Urothelium cell line (cell line): ENCODE data around the gene PBRM1.
"Not testable (repeated sequence)": the region's sequence is repeated elsewhere in the genome, so short reads cannot be mapped to it uniquely, and the experiment has no call there.

ENCODE experiments used
- DNase-seq: peaks from one replicate; pipeline ENCODE4 v3.0.0; 2011; ENCODE audit warnings: low spot score, mixed read lengths
- FAIRE-seq: peaks from 2 replicates; lab custom pipeline; 2011; peaks lifted over from hg19 to GRCh38; lab: Jason Lieb, UNC

The PBRM1 gene

GRCh38 chr3:52704611-52705437 lies 19.1 kb upstream of the PBRM1 start:
- DNase-seq (peak; percentile 23), FAIRE-seq (no peak)

- DNase-seq (no peak), FAIRE-seq (no peak)
Observed at GRCh38 chr3:52703341-52703740, 17.6 kb upstream of the PBRM1 start.

GRCh38 chr3:52697632-52697965 lies 11.9 kb upstream of the PBRM1 start:
- FAIRE-seq (no peak), DNase-seq (no peak)

GRCh38 chr3:52696830-52697631 lies 11.3 kb upstream of the PBRM1 start:
- FAIRE-seq = no peak

GRCh38 chr3:52695798-52696671 lies 10.3 kb upstream of the PBRM1 start:
- FAIRE-seq (no peak), DNase-seq (no peak)

More at GRCh38 chr3:52696830-52697631, 11.3 kb upstream of the PBRM1 start:
- DNase-seq = no peak

GRCh38 chr3:52694528-52695189 lies 8.9 kb upstream of the PBRM1 start:
- DNase-seq (no peak), FAIRE-seq (no peak)

GRCh38 chr3:52693071-52693470 lies 7.4 kb upstream of the PBRM1 start:
- FAIRE-seq = no peak
- DNase-seq = no peak

- FAIRE-seq (no peak), DNase-seq (no peak)
Observed at GRCh38 chr3:52690560-52690959, 4.8 kb upstream of the PBRM1 start.

GRCh38 chr3:52689151-52689550 lies 3.4 kb upstream of the PBRM1 start:
- DNase-seq = no peak
- no peak for FAIRE-seq

- FAIRE-seq (no peak), DNase-seq (no peak)
Observed at GRCh38 chr3:52688266-52688665, 2.6 kb upstream of the PBRM1 start.

- DNase-seq = peak; percentile 94
Observed at GRCh38 chr3:52685285-52685708, 416 bp downstream of the PBRM1 start.

GRCh38 chr3:52684184-52684583 lies 1.5 kb downstream of the PBRM1 start:
- no peak for DNase-seq
- FAIRE-seq = no peak

More at GRCh38 chr3:52685285-52685708, 416 bp downstream of the PBRM1 start:
- no peak for FAIRE-seq

- no peak for DNase-seq
- no peak for FAIRE-seq
Observed at GRCh38 chr3:52683611-52684010, 2.1 kb downstream of the PBRM1 start.

GRCh38 chr3:52682016-52682415 lies 3.7 kb downstream of the PBRM1 start:
- DNase-seq (peak; percentile 25), FAIRE-seq (no peak)

- DNase-seq = no peak
- no peak for FAIRE-seq
Observed at GRCh38 chr3:52681596-52681995, 4.1 kb downstream of the PBRM1 start.

- DNase-seq (no peak), FAIRE-seq (no peak)
Observed at GRCh38 chr3:52679811-52680210, 5.9 kb downstream of the PBRM1 start.

GRCh38 chr3:52679199-52679538 lies 6.5 kb downstream of the PBRM1 start:
- DNase-seq (no peak), FAIRE-seq (no peak)

- FAIRE-seq = no peak
- DNase-seq = no peak
Observed at GRCh38 chr3:52678265-52679198, 7.2 kb downstream of the PBRM1 start.

- DNase-seq, FAIRE-seq: not testable (repeated sequence)
Observed at GRCh38 chr3:52676201-52676600, 9.5 kb downstream of the PBRM1 start.

GRCh38 chr3:52671676-52672075 lies 14.0 kb downstream of the PBRM1 start:
- FAIRE-seq (no peak), DNase-seq (no peak)
